ENCODE results near the gene ARHGAP9.

Gene ARHGAP9

GRCh38 chr12:57461276-57461916 is 18.3 kb downstream of the ARHGAP9 start (continued):
- TF ChIP-seq PBX3 (CRISPR knock-in tag; IDR thresholded peaks at IDR 0.05) (no peak), ZBTB48 (tag by site-specific recombination; IDR thresholded peaks at IDR 0.05) (peak; percentile 57), MEIS1 (CRISPR knock-in tag; IDR thresholded peaks at IDR 0.05; ENCODE audit: borderline replicate concordance) (no peak), ZNF658 (tag by site-specific recombination; IDR thresholded peaks at IDR 0.05) (no peak), ZNF776 (tag by site-specific recombination; IDR thresholded peaks at IDR 0.05; ENCODE audit: borderline replicate concordance) (no peak), ZEB2 (tag by site-specific recombination; IDR thresholded peaks at IDR 0.05) (peak; percentile 90), ZNF596 (tag by site-specific recombination; IDR thresholded peaks at IDR 0.05) (peak; percentile 83), ATF2 (tag by site-specific recombination; IDR thresholded peaks at IDR 0.05; ENCODE audit: low read depth) (peak; percentile 79), ZBTB10 (tag by site-specific recombination; IDR thresholded peaks at IDR 0.05) (peak; percentile 98), SP2 (tag by site-specific recombination; IDR thresholded peaks at IDR 0.05) (peak; percentile 82), ZBTB8A (tag by site-specific recombination; IDR thresholded peaks at IDR 0.05) (peak; percentile 46; the same call in 1 of the 2 replicates), ZNF529 (tag by site-specific recombination; IDR thresholded peaks at IDR 0.05; ENCODE audit: insufficient replicate concordance) (no peak), ZNF785 (tag by site-specific recombination; IDR thresholded peaks at IDR 0.05) (no peak), ZNF335 (tag by site-specific recombination; conservative IDR thresholded peaks at IDR 0.05) (peak; percentile 85), MZF1 (tag by site-specific recombination; IDR thresholded peaks at IDR 0.05; ENCODE audit: borderline replicate concordance) (no peak), SP7 (tag by site-specific recombination; IDR thresholded peaks at IDR 0.05) (peak; percentile 75)
- TF ChIP-seq, protein P1, sequence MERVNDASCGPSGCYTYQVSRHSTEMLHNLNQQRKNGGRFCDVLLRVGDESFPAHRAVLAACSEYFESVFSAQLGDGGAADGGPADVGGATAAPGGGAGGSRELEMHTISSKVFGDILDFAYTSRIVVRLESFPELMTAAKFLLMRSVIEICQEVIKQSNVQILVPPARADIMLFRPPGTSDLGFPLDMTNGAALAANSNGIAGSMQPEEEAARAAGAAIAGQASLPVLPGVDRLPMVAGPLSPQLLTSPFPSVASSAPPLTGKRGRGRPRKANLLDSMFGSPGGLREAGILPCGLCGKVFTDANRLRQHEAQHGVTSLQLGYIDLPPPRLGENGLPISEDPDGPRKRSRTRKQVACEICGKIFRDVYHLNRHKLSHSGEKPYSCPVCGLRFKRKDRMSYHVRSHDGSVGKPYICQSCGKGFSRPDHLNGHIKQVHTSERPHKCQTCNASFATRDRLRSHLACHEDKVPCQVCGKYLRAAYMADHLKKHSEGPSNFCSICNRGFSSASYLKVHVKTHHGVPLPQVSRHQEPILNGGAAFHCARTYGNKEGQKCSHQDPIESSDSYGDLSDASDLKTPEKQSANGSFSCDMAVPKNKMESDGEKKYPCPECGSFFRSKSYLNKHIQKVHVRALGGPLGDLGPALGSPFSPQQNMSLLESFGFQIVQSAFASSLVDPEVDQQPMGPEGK (tag by site-specific recombination; IDR thresholded peaks at IDR 0.05), result peak; percentile 97
- TF ChIP-seq, protein P2, sequence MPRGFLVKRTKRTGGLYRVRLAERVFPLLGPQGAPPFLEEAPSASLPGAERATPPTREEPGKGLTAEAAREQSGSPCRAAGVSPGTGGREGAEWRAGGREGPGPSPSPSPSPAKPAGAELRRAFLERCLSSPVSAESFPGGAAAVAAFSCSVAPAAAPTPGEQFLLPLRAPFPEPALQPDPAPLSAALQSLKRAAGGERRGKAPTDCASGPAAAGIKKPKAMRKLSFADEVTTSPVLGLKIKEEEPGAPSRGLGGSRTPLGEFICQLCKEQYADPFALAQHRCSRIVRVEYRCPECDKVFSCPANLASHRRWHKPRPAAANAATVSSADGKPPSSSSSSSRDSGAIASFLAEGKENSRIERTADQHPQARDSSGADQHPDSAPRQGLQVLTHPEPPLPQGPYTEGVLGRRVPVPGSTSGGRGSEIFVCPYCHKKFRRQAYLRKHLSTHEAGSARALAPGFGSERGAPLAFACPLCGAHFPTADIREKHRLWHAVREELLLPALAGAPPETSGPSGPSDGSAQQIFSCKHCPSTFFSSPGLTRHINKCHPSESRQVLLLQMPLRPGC (tag by site-specific recombination; IDR thresholded peaks at IDR 0.05), result peak; percentile 48; the same call in 1 of the 2 replicates
- TF ChIP-seq, protein P3, sequence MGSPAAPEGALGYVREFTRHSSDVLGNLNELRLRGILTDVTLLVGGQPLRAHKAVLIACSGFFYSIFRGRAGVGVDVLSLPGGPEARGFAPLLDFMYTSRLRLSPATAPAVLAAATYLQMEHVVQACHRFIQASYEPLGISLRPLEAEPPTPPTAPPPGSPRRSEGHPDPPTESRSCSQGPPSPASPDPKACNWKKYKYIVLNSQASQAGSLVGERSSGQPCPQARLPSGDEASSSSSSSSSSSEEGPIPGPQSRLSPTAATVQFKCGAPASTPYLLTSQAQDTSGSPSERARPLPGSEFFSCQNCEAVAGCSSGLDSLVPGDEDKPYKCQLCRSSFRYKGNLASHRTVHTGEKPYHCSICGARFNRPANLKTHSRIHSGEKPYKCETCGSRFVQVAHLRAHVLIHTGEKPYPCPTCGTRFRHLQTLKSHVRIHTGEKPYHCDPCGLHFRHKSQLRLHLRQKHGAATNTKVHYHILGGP (tag by site-specific recombination; IDR thresholded peaks at IDR 0.05), result no peak
- TF ChIP-seq, protein P4, sequence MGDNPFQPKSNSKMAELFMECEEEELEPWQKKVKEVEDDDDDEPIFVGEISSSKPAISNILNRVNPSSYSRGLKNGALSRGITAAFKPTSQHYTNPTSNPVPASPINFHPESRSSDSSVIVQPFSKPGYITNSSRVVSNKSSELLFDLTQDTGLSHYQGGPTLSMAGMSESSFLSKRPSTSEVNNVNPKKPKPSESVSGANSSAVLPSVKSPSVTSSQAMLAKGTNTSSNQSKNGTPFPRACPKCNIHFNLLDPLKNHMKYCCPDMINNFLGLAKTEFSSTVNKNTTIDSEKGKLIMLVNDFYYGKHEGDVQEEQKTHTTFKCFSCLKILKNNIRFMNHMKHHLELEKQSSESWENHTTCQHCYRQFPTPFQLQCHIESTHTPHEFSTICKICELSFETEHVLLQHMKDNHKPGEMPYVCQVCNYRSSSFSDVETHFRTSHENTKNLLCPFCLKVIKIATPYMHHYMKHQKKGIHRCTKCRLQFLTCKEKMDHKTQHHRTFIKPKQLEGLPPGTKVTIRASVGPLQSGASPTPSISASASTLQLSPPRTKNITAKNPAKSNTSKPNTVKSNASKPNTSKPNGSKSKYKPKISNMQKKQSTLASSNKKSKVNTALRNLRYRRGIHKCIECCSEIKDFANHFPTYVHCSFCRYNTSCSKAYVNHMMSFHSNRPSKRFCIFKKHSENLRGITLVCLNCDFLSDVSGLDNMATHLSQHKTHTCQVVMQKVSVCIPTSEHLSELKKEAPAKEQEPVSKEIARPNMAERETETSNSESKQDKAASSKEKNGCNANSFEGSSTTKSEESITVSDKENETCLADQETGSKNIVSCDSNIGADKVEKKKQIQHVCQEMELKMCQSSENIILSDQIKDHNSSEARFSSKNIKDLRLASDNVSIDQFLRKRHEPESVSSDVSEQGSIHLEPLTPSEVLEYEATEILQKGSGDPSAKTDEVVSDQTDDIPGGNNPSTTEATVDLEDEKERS (tag by site-specific recombination; IDR thresholded peaks at IDR 0.05), result no peak
- TF ChIP-seq, protein P5, sequence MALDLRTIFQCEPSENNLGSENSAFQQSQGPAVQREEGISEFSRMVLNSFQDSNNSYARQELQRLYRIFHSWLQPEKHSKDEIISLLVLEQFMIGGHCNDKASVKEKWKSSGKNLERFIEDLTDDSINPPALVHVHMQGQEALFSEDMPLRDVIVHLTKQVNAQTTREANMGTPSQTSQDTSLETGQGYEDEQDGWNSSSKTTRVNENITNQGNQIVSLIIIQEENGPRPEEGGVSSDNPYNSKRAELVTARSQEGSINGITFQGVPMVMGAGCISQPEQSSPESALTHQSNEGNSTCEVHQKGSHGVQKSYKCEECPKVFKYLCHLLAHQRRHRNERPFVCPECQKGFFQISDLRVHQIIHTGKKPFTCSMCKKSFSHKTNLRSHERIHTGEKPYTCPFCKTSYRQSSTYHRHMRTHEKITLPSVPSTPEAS (tag by site-specific recombination; IDR thresholded peaks at IDR 0.05), result 0 out of 2 replicates have a peak, but pooled peaks have one; percentile 24
- TF ChIP-seq, protein P6, sequence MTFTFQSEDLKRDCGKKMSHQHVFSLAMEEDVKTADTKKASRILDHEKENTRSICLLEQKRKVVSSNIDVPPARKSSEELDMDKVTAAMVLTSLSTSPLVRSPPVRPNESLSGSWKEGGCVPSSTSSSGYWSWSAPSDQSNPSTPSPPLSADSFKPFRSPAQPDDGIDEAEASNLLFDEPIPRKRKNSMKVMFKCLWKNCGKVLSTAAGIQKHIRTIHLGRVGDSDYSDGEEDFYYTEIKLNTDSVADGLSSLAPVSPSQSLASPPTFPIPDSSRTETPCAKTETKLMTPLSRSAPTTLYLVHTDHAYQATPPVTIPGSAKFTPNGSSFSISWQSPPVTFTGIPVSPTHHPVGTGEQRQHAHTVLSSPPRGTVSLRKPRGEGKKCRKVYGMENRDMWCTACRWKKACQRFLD (tag by site-specific recombination; IDR thresholded peaks at IDR 0.05), result no peak

Data from HEK293 (cell line).